HUES6 (cell line): ENCODE data around the gene HEMK1.

Experiments
- H3K27ac ChIP-seq: 2 replicates; pipeline ENCODE4 v1.7.0; 2013; ENCODE audit warnings: low read depth, mild to moderate bottlenecking, low read length, inconsistent platforms
- H3K27me3 ChIP-seq: 2 replicates; pipeline ENCODE4 v1.6.1; 2013; ENCODE audit warnings: low read length; ENCODE audit not compliant: control insufficient read depth, insufficient read depth
- H3K36me3 ChIP-seq: 2 replicates; pipeline ENCODE4 v1.6.1; 2013; ENCODE audit warnings: low read length; ENCODE audit not compliant: control insufficient read depth, insufficient read depth
- H3K4me1 ChIP-seq: 2 replicates; pipeline ENCODE4 v1.6.1; 2013; ENCODE audit warnings: low read length; ENCODE audit not compliant: control insufficient read depth, insufficient read depth
- H3K4me3 ChIP-seq: 2 replicates; pipeline ENCODE4 v1.5.1; 2013; ENCODE audit warnings: low read depth, low read length
- H3K9ac ChIP-seq: one replicate; pipeline ENCODE4 v1.6.1; 2013; ENCODE audit warnings: mild to moderate bottlenecking, low read length
- H3K9me3 ChIP-seq: 2 replicates; pipeline ENCODE4 v1.6.1; 2013; ENCODE audit warnings: low read depth, low read length; ENCODE audit not compliant: control insufficient read depth, insufficient read depth

Gene HEMK1

GRCh38 chr3:50533316-50533715 lies 36.0 kb upstream of the HEMK1 start:
- H3K27ac ChIP-seq, result no peak overlapping the region
- peaks cover 27% of the 10 kb centered on the region for H3K27me3 ChIP-seq
- H3K9me3 ChIP-seq, result no peaks in the 10 kb centered on the region
- H3K36me3 ChIP-seq, result no peaks in the 10 kb centered on the region
- no peak overlapping the region for H3K9ac ChIP-seq
- no peak overlapping the region for H3K4me3 ChIP-seq
- peaks cover 31% of the 10 kb centered on the region for H3K4me1 ChIP-seq

- peaks cover 36% of the 10 kb centered on the region for H3K4me1 ChIP-seq
- H3K36me3 ChIP-seq, result no peaks in the 10 kb centered on the region
- no peaks in the 10 kb centered on the region for H3K9me3 ChIP-seq
- H3K27me3 ChIP-seq, result peaks cover 27% of the 10 kb centered on the region
- H3K9ac ChIP-seq, result no peak overlapping the region
- no peak overlapping the region for H3K4me3 ChIP-seq
- H3K27ac ChIP-seq, result no peak overlapping the region
Observed at GRCh38 chr3:50533807-50534461, 35.4 kb upstream of the HEMK1 start.

- Histone ChIP-seq H3K9ac (no peak overlapping the region), H3K4me3 (no peak overlapping the region), H3K27me3 (peaks cover 26% of the 10 kb centered on the region), H3K9me3 (no peaks in the 10 kb centered on the region), H3K27ac (no peak overlapping the region), H3K4me1 (peaks cover 43% of the 10 kb centered on the region), H3K36me3 (no peaks in the 10 kb centered on the region)
Observed at GRCh38 chr3:50534681-50535330, 34.5 kb upstream of the HEMK1 start.

DNA sequence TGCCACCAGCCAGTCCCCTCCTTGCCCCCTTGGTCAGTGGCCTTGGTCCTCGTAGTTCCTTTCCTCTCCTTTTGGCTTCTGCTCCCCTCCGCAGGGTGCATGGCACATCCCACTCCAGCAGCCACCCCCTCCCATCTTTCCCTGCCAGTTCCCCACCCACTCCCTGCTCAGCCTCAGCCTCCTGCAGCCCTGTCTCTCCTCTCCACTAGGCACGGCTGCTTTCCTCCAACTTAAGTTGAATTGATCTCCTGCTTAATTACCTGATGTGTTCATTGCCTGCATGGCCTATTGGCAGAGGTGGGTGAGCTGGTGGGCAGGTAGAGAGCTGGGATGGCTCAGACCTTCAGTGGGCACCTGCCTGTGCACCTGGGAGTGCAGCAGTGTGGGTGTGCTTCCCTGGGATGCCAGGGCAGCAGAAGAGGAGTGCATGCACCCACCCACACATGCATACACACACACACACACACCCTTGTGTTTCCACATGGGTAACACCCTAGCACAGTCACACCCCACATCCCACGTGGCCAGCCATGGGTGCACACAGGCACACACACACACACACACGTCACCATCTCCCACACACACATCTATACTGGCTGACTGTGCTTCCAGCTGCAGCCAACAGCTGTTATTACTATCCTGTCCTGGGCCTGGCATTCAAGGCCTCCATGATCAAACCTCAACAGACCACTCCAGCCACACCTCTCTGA lies 32.7 kb upstream of the HEMK1 start:
- Histone ChIP-seq H3K9ac (no peak overlapping the region), H3K27ac (no peak overlapping the region), H3K27me3 (peaks cover 13% of the 10 kb centered on the region), H3K36me3 (no peaks in the 10 kb centered on the region), H3K4me3 (no peak overlapping the region), H3K9me3 (no peaks in the 10 kb centered on the region), H3K4me1 (peaks cover 39% of the 10 kb centered on the region)

DNA sequence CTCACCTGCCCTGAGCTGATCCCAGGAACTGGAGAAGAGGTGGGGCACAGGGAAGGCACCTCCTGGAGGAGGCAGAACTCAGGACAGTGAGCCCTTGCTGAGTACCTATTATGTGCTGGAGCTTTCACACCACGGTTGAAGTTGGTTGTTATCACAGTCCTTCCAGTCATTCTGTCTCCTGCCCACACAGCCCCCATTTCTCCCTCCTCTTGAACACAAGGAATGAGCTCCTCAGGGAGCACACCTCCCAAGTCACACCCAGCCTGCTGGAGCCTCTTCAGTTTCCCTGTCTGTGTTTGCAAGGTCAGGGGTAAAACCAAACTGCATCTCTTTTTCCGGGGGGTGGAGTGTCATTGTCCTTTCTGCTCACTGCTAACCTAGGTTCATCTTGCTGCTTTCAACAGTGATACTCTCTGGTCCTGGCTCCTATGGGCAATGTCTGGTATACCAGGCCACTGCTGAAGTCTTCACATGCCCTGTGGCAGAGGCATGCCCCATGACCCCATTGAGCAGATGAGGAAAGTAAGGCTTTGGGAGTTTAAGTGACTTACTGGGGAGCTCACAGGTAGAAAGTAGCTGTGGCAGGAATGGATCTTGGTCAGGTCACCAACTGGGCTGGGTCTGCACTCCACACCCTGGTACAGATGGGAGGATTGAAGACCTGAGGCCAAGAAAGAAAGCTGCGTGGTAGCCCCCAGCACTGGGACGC lies 31.7 kb upstream of the HEMK1 start:
- no peaks in the 10 kb centered on the region for H3K36me3 ChIP-seq
- peaks cover 39% of the 10 kb centered on the region for H3K4me1 ChIP-seq
- no peak overlapping the region for H3K9ac ChIP-seq
- H3K9me3 ChIP-seq, result no peaks in the 10 kb centered on the region
- H3K27me3 ChIP-seq, result peaks cover 8% of the 10 kb centered on the region; the same call in 1 of the 2 replicates
- no peak overlapping the region for H3K27ac ChIP-seq
- no peak overlapping the region for H3K4me3 ChIP-seq

- no peak overlapping the region for H3K27ac ChIP-seq
- no peak overlapping the region for H3K9ac ChIP-seq
- no peaks in the 10 kb centered on the region for H3K36me3 ChIP-seq
- H3K9me3 ChIP-seq, result no peaks in the 10 kb centered on the region
- H3K4me1 ChIP-seq, result peaks cover 25% of the 10 kb centered on the region
- H3K27me3 ChIP-seq, result 0 out of 2 replicates have a peak, but pooled peaks cover 4% of the 10 kb centered on the region
- H3K4me3 ChIP-seq, result no peak overlapping the region
Observed at GRCh38 chr3:50539356-50540286, 29.7 kb upstream of the HEMK1 start.

DNA sequence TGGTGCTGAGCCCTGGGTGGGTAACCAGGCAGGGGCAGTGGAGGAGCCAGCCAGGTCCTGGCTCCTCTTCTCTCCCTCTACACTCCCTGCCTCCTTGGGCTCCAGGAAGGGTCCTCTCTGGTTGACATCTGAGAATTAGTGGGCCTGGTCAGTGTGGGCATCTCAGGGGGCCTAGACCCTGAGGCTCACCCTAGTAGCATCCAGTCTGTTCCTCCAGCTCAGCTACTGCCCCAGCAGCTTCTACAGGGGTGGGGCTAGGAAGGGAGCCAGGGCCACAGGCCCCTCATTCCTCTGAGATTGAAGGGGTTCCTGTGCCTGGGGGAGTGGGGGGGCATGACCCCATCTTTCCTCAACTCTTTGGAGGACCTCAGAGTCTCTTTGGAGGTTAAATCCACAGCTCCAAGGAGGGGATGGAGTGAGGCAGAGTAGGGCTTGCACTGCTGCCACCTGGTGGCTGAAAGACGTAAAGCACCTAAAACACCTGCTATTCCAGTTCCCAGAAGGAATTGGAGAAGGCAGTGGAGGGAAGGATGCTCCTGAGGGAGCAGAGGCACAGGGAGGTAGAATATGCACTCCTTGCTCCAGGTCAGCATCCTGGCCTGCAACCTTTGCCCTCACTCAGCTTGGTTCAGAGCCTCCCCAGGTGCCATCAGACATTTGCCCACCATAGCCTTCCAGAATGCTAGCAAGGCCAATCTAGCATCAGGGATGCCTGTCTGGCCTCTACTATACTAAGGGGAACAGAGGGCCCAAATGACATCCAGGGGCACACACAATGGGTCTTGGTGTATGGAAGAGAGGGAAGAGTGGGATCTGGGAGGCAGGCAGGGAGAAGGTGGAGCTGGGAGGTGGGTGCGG lies 26.9 kb upstream of the HEMK1 start:
- no peak overlapping the region for H3K27ac ChIP-seq
- H3K9me3 ChIP-seq, result no peaks in the 10 kb centered on the region
- no peaks in the 10 kb centered on the region for H3K36me3 ChIP-seq
- 0 out of 2 replicates have a peak, but pooled peaks cover 4% of the 10 kb centered on the region for H3K27me3 ChIP-seq
- H3K4me3 ChIP-seq, result no peak overlapping the region
- H3K4me1 ChIP-seq, result peaks cover 27% of the 10 kb centered on the region
- no peak overlapping the region for H3K9ac ChIP-seq

- Histone ChIP-seq H3K27me3 (no peaks in the 10 kb centered on the region), H3K9ac (no peak overlapping the region), H3K27ac (no peak overlapping the region), H3K9me3 (no peaks in the 10 kb centered on the region), H3K4me1 (peaks cover 16% of the 10 kb centered on the region), H3K4me3 (no peak overlapping the region), H3K36me3 (no peaks in the 10 kb centered on the region)
Observed at GRCh38 chr3:50545781-50546180, 23.5 kb upstream of the HEMK1 start.

- H3K4me1 ChIP-seq, result peaks cover 16% of the 10 kb centered on the region
- no peaks in the 10 kb centered on the region for H3K9me3 ChIP-seq
- H3K4me3 ChIP-seq, result no peak overlapping the region
- H3K36me3 ChIP-seq, result no peaks in the 10 kb centered on the region
- no peak overlapping the region for H3K27ac ChIP-seq
- no peak overlapping the region for H3K9ac ChIP-seq
- peaks cover 3% of the 10 kb centered on the region; the same call in 1 of the 2 replicates for H3K27me3 ChIP-seq
Observed at GRCh38 chr3:50549226-50549625, 20.1 kb upstream of the HEMK1 start.
